Stimulated activated CD4-positive, alpha-beta T cell treated with anti-CD3 and anti-CD28 coated beads, Interleukin-1b, Interleukin-23, amount 100 ng/mL, for 4 hours (primary cell): ENCODE data around the gene DGCR6.
"Not testable (repeated sequence)": the region's sequence is repeated elsewhere in the genome, so short reads cannot be mapped to it uniquely, and the experiment has no call there.

ENCODE experiments used
- DNase-seq, 2 donors: peaks; one replicate each; pipeline ENCODE4 v3.0.0-alpha.2; 2020; ENCODE audit warnings: low read depth in 2 of 2

Gene DGCR6

GRCh38 chr22:18960166-18960820 lies 54.2 kb downstream of the DGCR6 start:
- DNase-seq, result not testable (repeated sequence)

DNA sequence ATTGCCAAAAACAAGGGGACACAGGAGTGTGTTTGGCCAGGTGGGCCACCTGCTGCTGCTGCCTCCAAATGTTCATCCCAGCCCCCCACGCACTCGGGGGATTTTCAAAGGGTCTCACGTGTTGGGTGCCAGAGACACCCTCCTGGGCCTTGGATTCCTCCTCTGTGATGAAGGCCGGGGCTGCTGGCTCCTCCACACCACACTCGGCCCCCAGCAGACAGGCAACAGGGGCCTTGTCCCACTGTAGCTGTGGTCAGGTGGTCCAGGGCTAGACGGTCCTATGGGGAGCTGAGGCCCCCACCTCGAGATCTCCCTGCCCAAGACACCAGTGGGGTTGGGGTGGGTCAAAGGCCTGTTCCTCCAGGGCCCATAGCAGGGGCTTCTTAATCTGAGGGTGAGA lies 55.1 kb downstream of the DGCR6 start:
- DNase-seq, result not testable (repeated sequence)
